Activated CD8-positive, alpha-beta memory T cell treated with anti-CD3 and anti-CD28 coated beads, Interleukin-2, amount 50 U/mL, for 48 hours (primary cell): Measurements from ENCODE around the gene CCDC170.
A peak's percentile ranks its signal among the peaks of the same experiment; 100 is the strongest.
"Not testable (repeated sequence)": the region's sequence is repeated elsewhere in the genome, so short reads cannot be mapped to it uniquely, and the experiment has no call there.

ENCODE experiments used
- DNase-seq: peaks from one replicate; pipeline ENCODE4 v3.0.0-alpha.2; 2020

CCDC170 gene, protein sequence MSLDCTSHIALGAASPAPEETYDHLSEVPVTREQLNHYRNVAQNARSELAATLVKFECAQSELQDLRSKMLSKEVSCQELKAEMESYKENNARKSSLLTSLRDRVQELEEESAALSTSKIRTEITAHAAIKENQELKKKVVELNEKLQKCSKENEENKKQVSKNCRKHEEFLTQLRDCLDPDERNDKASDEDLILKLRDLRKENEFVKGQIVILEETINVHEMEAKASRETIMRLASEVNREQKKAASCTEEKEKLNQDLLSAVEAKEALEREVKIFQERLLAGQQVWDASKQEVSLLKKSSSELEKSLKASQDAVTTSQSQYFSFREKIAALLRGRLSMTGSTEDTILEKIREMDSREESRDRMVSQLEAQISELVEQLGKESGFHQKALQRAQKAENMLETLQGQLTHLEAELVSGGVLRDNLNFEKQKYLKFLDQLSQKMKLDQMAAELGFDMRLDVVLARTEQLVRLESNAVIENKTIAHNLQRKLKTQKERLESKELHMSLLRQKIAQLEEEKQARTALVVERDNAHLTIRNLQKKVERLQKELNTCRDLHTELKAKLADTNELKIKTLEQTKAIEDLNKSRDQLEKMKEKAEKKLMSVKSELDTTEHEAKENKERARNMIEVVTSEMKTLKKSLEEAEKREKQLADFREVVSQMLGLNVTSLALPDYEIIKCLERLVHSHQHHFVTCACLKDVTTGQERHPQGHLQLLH

GRCh38 chr6:151493804-151494234 lies at the start of gene CCDC170:
TSS of gene CCDC170 (plus strand) at chr6:151494017. CDS start at chr6:151494129, 112 bp downstream.
- DNase-seq: peak; percentile 57

- no peak for DNase-seq
These were observed 48.3 kb upstream of the CCDC170 start for GRCh38 chr6:151445482-151445881.

DNA sequence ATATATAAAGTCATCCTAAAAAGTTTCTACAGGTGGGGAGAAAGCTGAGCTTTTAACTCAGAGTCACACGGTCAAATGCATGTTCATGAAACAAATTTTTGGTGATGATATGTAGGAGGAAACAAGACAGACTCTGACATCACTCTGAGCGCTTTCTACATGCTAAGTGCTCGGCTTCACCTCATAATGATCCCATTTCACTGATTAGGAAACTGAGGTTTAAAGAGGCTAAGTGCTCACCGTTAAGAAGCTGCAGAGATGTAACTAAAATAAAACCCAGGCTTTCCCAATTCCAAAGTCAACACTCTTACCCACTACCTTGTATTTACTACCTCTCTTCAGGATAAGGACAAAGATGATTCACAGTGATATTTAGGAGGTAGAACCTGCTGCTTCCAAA lies 46.6 kb upstream of the CCDC170 start:
- no peak for DNase-seq

- DNase-seq: no peak
These were observed 45.2 kb upstream of the CCDC170 start for GRCh38 chr6:151448623-151449022.

DNA sequence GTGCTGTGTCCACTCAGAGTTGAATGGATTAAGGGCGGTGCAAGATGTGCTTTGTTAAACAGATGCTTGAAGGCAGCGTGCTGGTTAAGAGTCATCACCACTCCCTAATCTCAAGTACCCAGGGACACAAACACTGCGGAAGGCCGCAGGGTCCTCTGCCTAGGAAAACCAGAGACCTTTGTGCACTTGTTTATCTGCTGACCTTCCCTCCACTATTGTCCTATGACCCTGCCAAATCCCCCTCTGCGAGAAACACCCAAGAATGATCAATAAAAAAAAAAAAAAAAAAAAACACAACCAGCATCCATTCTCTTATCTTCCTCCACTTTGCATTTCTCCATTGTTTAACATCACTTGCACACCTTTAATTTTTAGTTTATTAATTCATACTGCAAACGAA lies 42.9 kb upstream of the CCDC170 start:
- not testable (repeated sequence) for DNase-seq

DNA sequence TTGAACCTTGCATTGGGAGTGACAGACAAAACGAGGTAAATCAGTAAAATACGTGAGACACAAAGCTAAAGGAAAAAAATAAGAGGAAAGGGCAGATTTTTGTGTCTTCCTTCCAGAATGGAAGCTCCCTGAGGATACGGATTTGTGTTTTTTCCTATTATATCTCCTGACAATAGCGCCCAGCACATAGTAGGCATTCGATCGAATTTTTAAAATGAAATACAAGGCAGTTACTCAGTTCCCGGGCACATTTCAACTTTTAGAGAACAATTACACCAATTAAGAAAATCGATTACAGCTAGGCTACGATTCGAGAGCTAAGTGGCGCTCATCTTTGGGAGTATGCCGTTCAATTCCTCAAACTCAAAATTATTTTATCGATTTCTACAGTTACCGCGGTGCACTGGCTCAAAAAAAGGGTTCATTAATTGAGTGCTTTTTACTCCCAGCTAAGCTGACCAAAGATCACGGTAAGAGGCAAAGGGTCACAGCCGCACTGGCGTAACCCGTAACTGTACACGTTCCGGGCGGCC lies 42.3 kb upstream of the CCDC170 start:
- no peak for DNase-seq

- peak; percentile 98 for DNase-seq
These were observed 41.7 kb upstream of the CCDC170 start, which contains the start of gene RMND1 for GRCh38 chr6:151451950-151452749. TSS of gene RMND1 (minus strand) at chr6:151452126. CDS start at chr6:151445811, 6,315 bp downstream.

GRCh38 chr6:151452750-151453427 lies 40.9 kb upstream of the CCDC170 start:
- DNase-seq: no peak

DNA sequence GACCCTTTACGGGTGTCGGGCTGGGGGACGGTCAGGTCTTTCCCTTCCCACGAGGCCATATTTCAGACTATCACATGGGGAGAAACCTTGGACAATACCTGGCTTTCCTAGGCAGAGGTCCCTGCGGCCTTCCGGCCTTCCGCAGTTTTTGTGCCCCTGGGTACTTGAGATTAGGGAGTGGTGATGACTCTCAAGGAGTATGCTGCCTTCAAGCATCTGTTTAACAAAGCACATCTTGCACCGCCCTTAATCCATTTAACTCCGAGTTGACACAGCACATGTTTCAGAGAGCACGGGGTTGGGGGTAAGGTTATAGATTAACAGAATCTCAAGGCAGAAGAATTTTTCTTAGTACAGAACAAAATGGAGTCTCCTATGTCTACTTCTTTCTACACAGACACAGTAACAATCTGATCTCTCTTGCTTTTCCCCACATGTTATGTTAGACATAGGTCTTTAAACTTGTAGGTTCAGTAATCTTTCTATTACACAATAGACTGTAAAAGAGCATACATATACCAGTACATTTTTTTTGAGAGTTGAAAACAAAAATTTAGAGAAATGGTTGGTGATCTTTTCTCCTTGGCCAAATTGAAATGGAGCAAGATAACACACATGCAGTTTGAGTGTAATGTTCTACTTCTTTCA lies 37.9 kb upstream of the CCDC170 start:
- not testable (repeated sequence) for DNase-seq

- no peak for DNase-seq
These were observed 32.1 kb upstream of the CCDC170 start for GRCh38 chr6:151461673-151462072.

- DNase-seq: no peak
These were observed 29.1 kb upstream of the CCDC170 start for GRCh38 chr6:151464702-151465101.

- peak; percentile 59 for DNase-seq
These were observed 17.9 kb upstream of the CCDC170 start for GRCh38 chr6:151475653-151476523.

DNA sequence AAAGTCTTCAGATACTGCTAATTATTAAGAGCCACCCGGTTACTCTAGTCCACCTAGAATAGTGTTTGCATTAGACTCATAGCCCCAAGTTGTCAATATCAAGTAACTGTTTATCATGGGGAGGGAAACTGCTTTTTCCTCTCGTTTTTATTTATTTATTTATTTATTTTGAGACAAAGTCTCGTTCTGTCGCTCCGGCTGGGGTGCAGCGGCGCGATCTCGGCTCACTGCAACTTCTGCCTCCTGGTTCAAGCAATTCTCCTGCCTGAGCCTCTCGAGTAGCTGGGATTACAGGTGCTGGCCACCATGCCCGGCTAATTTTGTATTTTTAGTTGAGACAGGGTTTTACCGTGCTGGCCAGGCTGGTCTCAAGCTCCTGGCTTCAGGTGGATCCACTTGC lies 16.1 kb upstream of the CCDC170 start:
- DNase-seq: no peak

DNA sequence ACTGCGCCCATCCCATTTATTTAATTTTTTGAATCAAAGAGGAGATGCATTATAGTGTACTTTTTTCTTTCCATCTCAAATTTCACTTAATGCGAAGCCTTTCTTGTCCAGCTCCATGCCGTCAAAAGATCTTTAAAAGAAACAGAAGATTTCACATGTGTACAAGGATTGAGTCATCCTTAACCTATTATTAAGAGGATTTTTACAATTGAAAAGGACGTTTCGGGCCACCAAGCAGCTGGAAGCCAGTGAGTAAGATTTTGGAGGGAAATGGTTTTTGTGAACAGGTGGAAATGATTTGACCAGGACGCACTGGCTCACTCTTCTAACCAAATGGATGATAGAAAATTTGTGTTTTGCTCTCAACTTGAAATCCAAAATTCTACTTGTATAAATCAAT lies 15.1 kb upstream of the CCDC170 start:
- no peak for DNase-seq

DNA sequence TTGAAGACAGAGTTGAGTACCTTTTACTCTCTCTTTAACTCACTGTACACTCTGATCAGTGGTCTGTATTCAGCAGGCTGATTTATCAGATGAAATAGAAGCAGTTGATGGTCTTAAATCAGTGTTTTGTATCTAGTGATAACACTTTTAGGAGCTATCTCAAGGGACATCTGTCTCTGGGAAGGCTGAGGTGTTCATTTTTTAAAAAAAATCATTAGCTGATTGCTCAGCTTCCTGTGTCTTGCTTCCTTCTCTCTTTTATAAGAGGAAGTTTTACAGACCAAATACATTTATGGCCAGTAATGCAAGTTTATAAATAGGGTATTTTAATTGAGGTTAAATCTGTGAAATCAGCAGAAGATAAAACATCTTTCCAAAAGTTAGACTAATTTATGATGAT lies 12.0 kb upstream of the CCDC170 start:
- DNase-seq: no peak

- DNase-seq: no peak
These were observed 11.5 kb upstream of the CCDC170 start for GRCh38 chr6:151482290-151482689.

GRCh38 chr6:151483994-151484393 lies 9.8 kb upstream of the CCDC170 start:
- DNase-seq: no peak

DNA sequence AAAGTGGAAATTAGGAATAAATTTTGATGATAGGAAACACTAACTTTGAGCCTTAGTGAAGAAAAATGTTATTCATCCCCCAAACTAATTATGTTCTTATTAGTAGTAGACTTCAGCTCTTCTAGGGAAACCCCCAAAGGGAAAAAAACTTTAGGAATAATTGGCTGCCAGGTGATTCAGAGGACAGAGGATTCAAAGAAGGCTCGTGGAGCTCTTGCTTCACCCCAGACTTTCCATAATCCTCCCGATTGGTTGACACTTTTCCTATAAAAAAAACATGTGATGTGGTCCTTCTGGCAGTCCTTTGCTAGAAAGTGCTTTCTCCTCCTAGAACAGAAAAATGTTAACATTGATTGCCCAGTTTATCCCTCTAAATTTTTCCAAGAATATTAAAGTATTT lies 5.6 kb upstream of the CCDC170 start:
- no peak for DNase-seq

DNA sequence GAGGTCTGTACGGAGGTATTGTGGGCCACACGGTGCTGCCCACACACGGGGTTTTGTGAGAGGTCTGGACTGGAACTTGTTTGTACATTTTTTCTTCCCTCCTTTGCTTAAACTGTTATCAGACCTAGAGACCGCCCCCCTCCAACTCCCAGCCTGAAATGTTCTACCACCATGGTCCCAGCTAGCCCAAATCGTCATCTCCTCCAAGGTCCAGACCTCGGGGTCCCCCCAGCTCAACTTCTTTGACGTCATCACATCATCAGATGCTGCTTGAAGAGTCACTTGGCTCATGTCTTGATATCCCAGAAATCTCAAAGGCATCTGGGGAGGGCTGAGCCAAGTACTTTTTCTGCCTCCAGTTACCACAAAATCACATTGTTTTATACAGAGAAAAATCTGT lies 2.8 kb upstream of the CCDC170 start:
- no peak for DNase-seq

- no peak for DNase-seq
These were observed 535 bp upstream of the CCDC170 start for GRCh38 chr6:151493161-151493803.
